Uterine smooth muscle cell (primary cell): Measurements from ENCODE around the gene PRXL2A. TPM values are rescaled to one million over a fixed set of nuclear protein-coding genes. Genes with fewer than 3 reads are reported as not detected.

Source experiments
- total RNA-seq: library from RNA; depleted of rRNA; stranded (reverse); fragments of >200 nt; gene quantifications from 2 replicates; pipeline ENCODE4 v1.2.3, GENCODE V29; 2014

Gene PRXL2A
- 14.9 and 29.5 TPM in 2 replicates for total RNA-seq

GRCh38 chr10:80408242-80409101 is at the start of gene PRXL2A:
Gene PRXL2A (plus strand): TSS chr10:80408551. CDS start chr10:80420468, 11,917 bp downstream.

GRCh38 chr10:80453842-80454512 is 45.6 kb downstream of the PRXL2A start, which contains the start of gene TSPAN14:
Gene TSPAN14 (plus strand): TSS chr10:80454310. CDS start chr10:80489234, 34,924 bp downstream.

Other genes with a start within 250 kb of the PRXL2A start
- 54.7 and 55.5 TPM in 2 replicates for gene ANXA11, start 203.0 kb upstream of the PRXL2A start, total RNA-seq
- not detected in 2 replicates for gene MAT1A, start 118.9 kb upstream of the PRXL2A start, total RNA-seq
- gene DYDC1, start 51.8 kb upstream of the PRXL2A start, total RNA-seq, result not detected in 2 replicates
- gene DYDC2, start 51.8 kb upstream of the PRXL2A start, total RNA-seq, result not detected in 2 replicates
- 13.0 and 21.6 TPM in 2 replicates for gene TSPAN14, start 45.8 kb downstream of the PRXL2A start, total RNA-seq
- gene SH2D4B, start 129.4 kb downstream of the PRXL2A start, total RNA-seq, result not detected in 2 replicates